ENCODE measurements around the gene RNASEH2A.
"Not testable (repeated sequence)": the region's sequence is repeated elsewhere in the genome, so short reads cannot be mapped to it uniquely, and the experiment has no call there.

The RNASEH2A gene

GRCh38 chr19:12825254-12826131, 19.1 kb downstream of the RNASEH2A start:
- no peak for DNase-seq (ENCODE audit: extremely low read depth in 1 of 2, low read depth in 1 of 2)

- no peak for DNase-seq (ENCODE audit: extremely low read depth in 1 of 2, low read depth in 1 of 2)
Observed at GRCh38 chr19:12828494-12828893, 22.1 kb downstream of the RNASEH2A start.

GRCh38 chr19:12833418-12833737, 27.0 kb downstream of the RNASEH2A start:
- DNase-seq (ENCODE audit: extremely low read depth in 1 of 2, low read depth in 1 of 2): no peak

- DNase-seq (ENCODE audit: extremely low read depth in 1 of 2, low read depth in 1 of 2): no peak
Observed at GRCh38 chr19:12833738-12834565, 27.6 kb downstream of the RNASEH2A start.

GRCh38 chr19:12834566-12834943, 28.2 kb downstream of the RNASEH2A start, which contains the start of gene RTBDN:
Gene RTBDN, minus strand, starts transcription at chr19:12834579. Its CDS starts 4,600 bp downstream, at chr19:12829979.
- no peak for DNase-seq (ENCODE audit: extremely low read depth in 1 of 2, low read depth in 1 of 2)

GRCh38 chr19:12834976-12835757, 28.8 kb downstream of the RNASEH2A start:
- DNase-seq (ENCODE audit: extremely low read depth in 1 of 2, low read depth in 1 of 2): no peak

- DNase-seq (ENCODE audit: extremely low read depth in 1 of 2, low read depth in 1 of 2): no peak
Observed at GRCh38 chr19:12836529-12836863, 30.1 kb downstream of the RNASEH2A start.

- DNase-seq (ENCODE audit: extremely low read depth in 1 of 2, low read depth in 1 of 2): no peak
Observed at GRCh38 chr19:12837225-12837624, 30.8 kb downstream of the RNASEH2A start.

- DNase-seq (ENCODE audit: extremely low read depth in 1 of 2, low read depth in 1 of 2): no peak
Observed at GRCh38 chr19:12838182-12838885, 31.9 kb downstream of the RNASEH2A start, which contains the start of gene MAST1. Gene MAST1, plus strand, starts transcription at chr19:12838515. Its CDS starts 58 bp downstream, at chr19:12838573.

GRCh38 chr19:12838886-12839756, 32.7 kb downstream of the RNASEH2A start:
- no peak for DNase-seq (ENCODE audit: extremely low read depth in 1 of 2, low read depth in 1 of 2)

GRCh38 chr19:12840091-12841079, 34.0 kb downstream of the RNASEH2A start:
- peak in 1 of 2 donors; percentile 63 for DNase-seq (ENCODE audit: extremely low read depth in 1 of 2, low read depth in 1 of 2)

GRCh38 chr19:12841094-12841493, 34.7 kb downstream of the RNASEH2A start:
- no peak for DNase-seq (ENCODE audit: extremely low read depth in 1 of 2, low read depth in 1 of 2)

- no peak for DNase-seq (ENCODE audit: extremely low read depth in 1 of 2, low read depth in 1 of 2)
Observed at GRCh38 chr19:12842511-12842910, 36.1 kb downstream of the RNASEH2A start.

- no peak for DNase-seq (ENCODE audit: extremely low read depth in 1 of 2, low read depth in 1 of 2)
Observed at GRCh38 chr19:12843328-12843727, 36.9 kb downstream of the RNASEH2A start.

GRCh38 chr19:12843999-12844732, 37.8 kb downstream of the RNASEH2A start:
- no peak for DNase-seq (ENCODE audit: extremely low read depth in 1 of 2, low read depth in 1 of 2)

- DNase-seq (ENCODE audit: extremely low read depth in 1 of 2, low read depth in 1 of 2): not testable (repeated sequence)
Observed at GRCh38 chr19:12846613-12847012, 40.2 kb downstream of the RNASEH2A start.

All from stimulated activated CD8-positive, alpha-beta memory T cell treated with anti-CD3 and anti-CD28 coated beads, Interleukin-7, amount 100 ng/mL, for 48 hours (primary cell).